ENCODE data around the gene L1TD1. TPM values are rescaled to one million over a fixed set of nuclear protein-coding genes. Genes with fewer than 3 reads are reported as not detected.

The L1TD1 gene
- total RNA-seq, 2 donors from 2014 or later, result 0.27 to 4.7 TPM

DNA sequence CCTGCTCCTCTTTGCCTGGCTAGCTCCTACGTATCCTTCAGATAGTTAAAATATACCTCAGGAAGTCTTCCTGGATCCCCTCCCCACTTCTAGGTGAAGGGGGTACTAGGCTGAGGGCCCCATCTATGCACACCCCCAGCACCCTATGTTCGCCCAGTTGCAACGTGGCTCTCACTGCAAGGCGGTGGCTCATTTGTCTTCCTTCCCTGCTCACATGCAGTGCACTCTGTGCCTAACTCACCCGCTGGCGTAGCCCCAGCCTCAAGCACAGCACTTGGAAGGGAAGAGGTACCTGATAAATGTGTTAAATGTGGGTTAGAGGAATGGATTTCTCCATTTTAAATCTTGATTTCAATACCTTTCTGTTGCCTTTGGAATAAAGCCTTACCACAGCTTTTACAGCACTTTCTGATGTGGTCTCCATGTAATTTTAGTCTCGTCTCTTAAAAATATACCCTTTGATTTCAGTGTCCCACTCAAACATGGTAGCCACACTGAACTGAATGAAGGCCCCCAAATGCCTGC, 39.3 kb downstream of the L1TD1 start:
- 70% methylated on average over 7 of the region's 7 CpGs for WGBS
- H3K27me3 ChIP-seq (replicated peaks; ENCODE audit: insufficient read depth), result no peaks in the 10 kb centered on the region
- intact Hi-C loops (cut with DNase I), result no loop called here

DNA sequence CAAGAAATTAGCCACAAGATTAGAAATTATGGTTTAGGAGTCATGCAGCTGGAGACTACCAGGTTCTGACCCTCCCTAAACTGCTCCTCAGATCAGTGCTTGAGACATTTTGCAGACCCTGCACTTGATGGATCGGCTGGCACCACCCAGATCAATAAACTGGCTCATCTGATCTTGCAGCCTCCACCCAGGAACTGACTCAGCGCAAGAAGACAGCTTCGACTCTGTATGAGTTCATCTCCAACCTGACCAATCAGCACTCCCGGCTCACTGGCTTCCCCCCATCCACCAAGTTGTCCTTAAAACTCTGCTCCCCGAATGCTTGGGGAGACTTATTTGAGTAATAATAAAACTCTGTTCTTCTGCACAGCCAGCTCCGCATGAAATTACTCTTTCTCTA, 40.0 kb downstream of the L1TD1 start:
- no peak for DNase-seq (ENCODE audit: low spot score)
- H3K27me3 ChIP-seq (replicated peaks; ENCODE audit: insufficient read depth), result no peaks in the 10 kb centered on the region
- no peaks in the 10 kb centered on the region for H3K36me3 ChIP-seq
- 77% methylated on average over 6 of the region's 6 CpGs for WGBS
- H3K4me1 ChIP-seq (replicated peaks), result no peaks in the 10 kb centered on the region
- no peak overlapping the region for H3K27ac ChIP-seq
- intact Hi-C loops (cut with DNase I), result no loop called here
- H3K4me3 ChIP-seq, result no peak overlapping the region
- TF ChIP-seq POLR2AphosphoS5 (IDR thresholded peaks at IDR 0.05), result no peak
- TF ChIP-seq POLR2A (IDR thresholded peaks at IDR 0.05), result no peak
- TF ChIP-seq, protein P1, sequence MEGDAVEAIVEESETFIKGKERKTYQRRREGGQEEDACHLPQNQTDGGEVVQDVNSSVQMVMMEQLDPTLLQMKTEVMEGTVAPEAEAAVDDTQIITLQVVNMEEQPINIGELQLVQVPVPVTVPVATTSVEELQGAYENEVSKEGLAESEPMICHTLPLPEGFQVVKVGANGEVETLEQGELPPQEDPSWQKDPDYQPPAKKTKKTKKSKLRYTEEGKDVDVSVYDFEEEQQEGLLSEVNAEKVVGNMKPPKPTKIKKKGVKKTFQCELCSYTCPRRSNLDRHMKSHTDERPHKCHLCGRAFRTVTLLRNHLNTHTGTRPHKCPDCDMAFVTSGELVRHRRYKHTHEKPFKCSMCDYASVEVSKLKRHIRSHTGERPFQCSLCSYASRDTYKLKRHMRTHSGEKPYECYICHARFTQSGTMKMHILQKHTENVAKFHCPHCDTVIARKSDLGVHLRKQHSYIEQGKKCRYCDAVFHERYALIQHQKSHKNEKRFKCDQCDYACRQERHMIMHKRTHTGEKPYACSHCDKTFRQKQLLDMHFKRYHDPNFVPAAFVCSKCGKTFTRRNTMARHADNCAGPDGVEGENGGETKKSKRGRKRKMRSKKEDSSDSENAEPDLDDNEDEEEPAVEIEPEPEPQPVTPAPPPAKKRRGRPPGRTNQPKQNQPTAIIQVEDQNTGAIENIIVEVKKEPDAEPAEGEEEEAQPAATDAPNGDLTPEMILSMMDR (IDR thresholded peaks at IDR 0.05), result no peak
- H3K9me3 ChIP-seq, result no peaks in the 10 kb centered on the region

More for the DNA sequence above, 39.3 kb downstream of the L1TD1 start:
- no peak for DNase-seq (ENCODE audit: low spot score)
- TF ChIP-seq POLR2AphosphoS5 (IDR thresholded peaks at IDR 0.05) (no peak), POLR2A (IDR thresholded peaks at IDR 0.05) (no peak)
- TF ChIP-seq, protein P1 (IDR thresholded peaks at IDR 0.05), result no peak
- no peaks in the 10 kb centered on the region for H3K36me3 ChIP-seq
- H3K9me3 ChIP-seq, result no peaks in the 10 kb centered on the region
- H3K4me1 ChIP-seq (replicated peaks), result no peaks in the 10 kb centered on the region
- no peak overlapping the region for H3K27ac ChIP-seq
- no peak overlapping the region for H3K4me3 ChIP-seq

DNA sequence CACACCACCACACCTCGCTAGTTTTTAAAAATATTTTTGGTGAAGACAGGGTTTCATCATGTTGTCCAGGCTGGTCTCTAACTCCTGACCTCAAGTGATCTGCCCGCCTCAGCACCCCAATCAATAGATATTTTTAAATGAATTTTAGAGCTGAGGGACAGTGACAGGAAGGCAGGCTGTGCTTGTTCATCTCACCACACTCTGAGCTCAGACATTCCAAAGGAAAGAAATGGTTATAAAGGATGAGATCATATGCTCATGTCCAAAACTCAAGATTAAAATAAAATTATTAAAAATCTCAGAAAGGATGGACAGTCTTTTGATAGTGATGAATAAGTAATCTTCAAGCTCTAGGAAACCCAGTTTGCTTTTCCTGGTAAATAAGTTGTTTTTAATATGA, 40.9 kb downstream of the L1TD1 start:
- Histone ChIP-seq H3K4me3 (no peak overlapping the region), H3K4me1 (replicated peaks) (no peaks in the 10 kb centered on the region), H3K9me3 (no peaks in the 10 kb centered on the region), H3K27me3 (replicated peaks; ENCODE audit: insufficient read depth) (no peaks in the 10 kb centered on the region), H3K36me3 (no peaks in the 10 kb centered on the region), H3K27ac (no peak overlapping the region)
- TF ChIP-seq, protein P1 (IDR thresholded peaks at IDR 0.05), result no peak
- TF ChIP-seq POLR2A (IDR thresholded peaks at IDR 0.05), result no peak
- TF ChIP-seq POLR2AphosphoS5 (IDR thresholded peaks at IDR 0.05), result no peak
- intact Hi-C loops (cut with DNase I), result no loop called here
- 93% methylated on average over 2 of the region's 2 CpGs for WGBS
- DNase-seq (ENCODE audit: low spot score), result no peak

DNA sequence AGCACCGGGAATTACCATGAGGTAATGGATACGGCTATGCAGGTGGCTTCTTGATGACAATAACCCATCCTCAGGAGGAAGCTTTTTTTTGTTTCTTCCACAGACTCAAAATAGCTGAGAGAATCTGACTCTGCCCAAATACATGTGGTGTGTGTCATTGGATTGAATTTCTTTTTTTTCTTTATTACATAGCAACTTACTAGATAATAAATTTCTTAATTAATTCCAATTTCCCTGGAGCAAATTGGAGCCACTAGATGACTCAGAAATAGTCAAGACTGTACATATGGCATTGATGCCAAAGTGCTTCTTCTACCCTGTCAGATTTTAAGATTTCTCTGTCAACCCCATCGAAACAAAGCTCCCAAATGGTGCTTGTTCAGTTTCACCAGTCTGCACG, 42.7 kb downstream of the L1TD1 start:
- WGBS, result 77% methylated on average over 4 of the region's 4 CpGs

DNA sequence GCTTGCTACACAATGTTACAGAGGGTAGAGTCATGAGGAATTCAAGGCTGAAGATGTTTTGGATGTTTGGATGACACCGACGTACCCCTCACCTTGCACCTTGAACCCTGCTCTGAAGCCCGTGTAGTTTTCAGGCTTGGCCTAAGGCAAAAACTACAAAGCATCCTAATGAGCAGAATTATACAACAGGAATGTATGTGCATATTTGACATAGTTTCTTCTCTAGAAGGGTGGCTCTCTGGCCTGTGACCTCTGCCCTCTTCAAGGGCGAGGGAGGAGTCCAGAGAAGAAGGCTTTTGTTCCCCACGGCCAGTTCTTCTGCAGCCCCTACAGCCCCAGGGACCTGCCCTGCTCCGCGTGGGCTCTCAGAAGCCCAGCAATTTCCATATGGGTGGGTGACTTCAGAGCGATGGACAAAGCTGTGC, 43.3 kb downstream of the L1TD1 start:
- no peaks in the 10 kb centered on the region for H3K27me3 ChIP-seq (replicated peaks; ENCODE audit: insufficient read depth)
- H3K4me3 ChIP-seq, result no peak overlapping the region
- no peak for DNase-seq (ENCODE audit: low spot score)
- intact Hi-C loops (cut with DNase I), result no loop called here
- H3K9me3 ChIP-seq, result no peaks in the 10 kb centered on the region
- H3K4me1 ChIP-seq (replicated peaks), result peaks cover 4% of the 10 kb centered on the region
- H3K36me3 ChIP-seq, result no peaks in the 10 kb centered on the region
- H3K27ac ChIP-seq, result no peak overlapping the region
- no peak for TF ChIP-seq POLR2AphosphoS5 (IDR thresholded peaks at IDR 0.05)
- TF ChIP-seq POLR2A (IDR thresholded peaks at IDR 0.05), result no peak
- TF ChIP-seq, protein P1 (IDR thresholded peaks at IDR 0.05), result no peak
- 73% methylated on average over 8 of the region's 8 CpGs for WGBS

More for the DNA sequence above, 42.7 kb downstream of the L1TD1 start:
- Histone ChIP-seq H3K36me3 (no peaks in the 10 kb centered on the region), H3K9me3 (no peaks in the 10 kb centered on the region), H3K4me3 (no peak overlapping the region), H3K27me3 (replicated peaks; ENCODE audit: insufficient read depth) (no peaks in the 10 kb centered on the region), H3K27ac (no peak overlapping the region), H3K4me1 (replicated peaks) (peaks cover 4% of the 10 kb centered on the region)
- no peak for DNase-seq (ENCODE audit: low spot score)
- TF ChIP-seq POLR2A (IDR thresholded peaks at IDR 0.05), result no peak
- TF ChIP-seq POLR2AphosphoS5 (IDR thresholded peaks at IDR 0.05), result no peak
- TF ChIP-seq, protein P1 (IDR thresholded peaks at IDR 0.05), result no peak
- intact Hi-C loops (cut with DNase I), result no loop called here
